Measurements from ENCODE around the gene SLX9.
"Not testable (repeated sequence)": the region's sequence is repeated elsewhere in the genome, so short reads cannot be mapped to it uniquely, and the experiment has no call there.

SLX9 gene

DNA sequence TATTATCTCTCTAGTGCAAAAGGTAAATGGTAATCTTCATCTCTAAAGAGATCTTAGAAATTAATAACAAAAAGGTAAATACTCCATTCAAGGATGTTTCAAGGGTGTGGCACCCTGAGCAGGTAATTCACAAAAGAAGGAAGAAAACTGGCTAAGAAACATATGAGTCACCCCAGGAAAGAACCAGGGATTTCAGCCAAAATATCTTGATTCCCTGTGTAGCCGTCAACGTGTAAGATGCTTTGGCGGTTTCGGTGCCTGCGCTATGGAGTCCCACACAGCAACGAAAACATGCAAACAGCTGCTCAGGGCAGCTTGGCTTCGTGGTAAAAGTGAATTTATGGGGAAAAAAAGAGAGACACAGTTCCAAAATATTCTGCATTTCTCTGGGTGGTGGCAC lies 22.9 kb upstream of the SLX9 start:
- DNase-seq = no peak

DNA sequence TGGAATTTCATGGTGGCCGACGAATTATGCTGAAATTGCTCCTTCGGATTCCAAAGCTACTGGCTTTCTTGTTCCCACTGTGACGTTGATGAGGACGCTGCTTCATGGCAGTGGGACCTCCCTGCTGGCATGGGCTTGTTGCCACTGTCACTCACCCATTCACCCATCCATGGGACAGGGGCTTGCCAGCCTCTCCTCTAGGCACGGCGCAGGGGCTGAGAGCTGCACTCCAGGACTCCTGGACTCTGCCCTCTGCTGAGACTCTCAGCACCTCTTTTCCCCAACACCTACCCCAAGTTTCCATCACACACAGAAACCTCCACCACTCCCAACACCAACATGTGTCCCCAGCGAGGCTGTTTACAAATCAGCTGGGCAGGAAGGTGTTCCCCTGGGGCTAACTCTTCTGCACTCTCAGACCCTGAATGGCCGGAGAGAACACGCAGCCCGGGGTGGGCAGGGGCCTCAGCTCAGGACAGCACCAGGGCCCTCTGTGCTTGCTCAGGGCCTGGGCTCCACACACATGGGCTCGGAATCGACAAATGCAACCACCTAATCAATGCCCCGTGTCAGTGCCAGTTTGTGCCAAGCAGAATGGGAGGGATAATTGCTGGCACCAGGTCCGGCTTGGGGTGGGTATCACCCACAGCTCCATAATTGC lies 22.3 kb upstream of the SLX9 start:
- no peak for DNase-seq

DNA sequence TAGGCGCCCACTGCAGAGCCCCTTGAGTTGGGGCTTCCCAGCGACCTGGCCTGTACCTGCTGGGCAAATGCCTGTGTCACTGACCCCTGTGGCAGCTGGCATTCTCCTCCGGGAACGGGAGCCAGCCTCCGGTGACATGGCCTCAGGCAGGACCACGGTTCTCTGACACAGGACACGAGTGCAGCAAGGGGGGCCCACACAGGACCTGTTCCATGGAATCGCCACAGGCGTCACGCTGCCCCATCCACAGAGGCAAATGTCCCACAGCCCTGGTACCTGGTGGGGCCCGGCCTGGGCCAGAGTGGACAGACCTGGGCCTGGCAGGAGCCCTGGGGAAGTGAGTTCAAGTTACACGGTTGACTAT lies 21.7 kb upstream of the SLX9 start:
- DNase-seq = no peak

DNA sequence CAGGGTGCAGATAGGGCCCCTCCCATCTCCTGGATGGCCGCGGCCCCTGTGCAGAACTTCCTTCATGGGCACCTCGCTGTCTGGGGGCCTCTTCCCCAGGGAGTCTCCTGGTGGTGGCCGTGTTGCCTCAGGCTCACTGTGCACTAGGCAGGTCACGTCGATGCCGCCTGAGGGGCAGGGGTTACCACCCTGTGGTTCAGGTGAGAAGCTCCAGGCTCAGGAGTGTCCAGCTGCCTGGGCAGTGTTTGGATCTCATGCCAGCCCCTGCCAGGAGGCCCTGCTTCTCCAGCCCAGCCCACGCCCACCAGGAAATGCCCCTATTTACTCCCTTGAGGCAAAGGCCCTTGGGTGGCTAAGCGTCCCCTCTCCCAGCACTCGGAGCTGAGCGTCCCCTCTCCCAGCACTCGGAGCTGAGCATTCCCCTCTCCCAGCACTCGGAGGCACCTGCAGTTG lies 21.2 kb upstream of the SLX9 start:
- DNase-seq = peak; percentile 67

DNA sequence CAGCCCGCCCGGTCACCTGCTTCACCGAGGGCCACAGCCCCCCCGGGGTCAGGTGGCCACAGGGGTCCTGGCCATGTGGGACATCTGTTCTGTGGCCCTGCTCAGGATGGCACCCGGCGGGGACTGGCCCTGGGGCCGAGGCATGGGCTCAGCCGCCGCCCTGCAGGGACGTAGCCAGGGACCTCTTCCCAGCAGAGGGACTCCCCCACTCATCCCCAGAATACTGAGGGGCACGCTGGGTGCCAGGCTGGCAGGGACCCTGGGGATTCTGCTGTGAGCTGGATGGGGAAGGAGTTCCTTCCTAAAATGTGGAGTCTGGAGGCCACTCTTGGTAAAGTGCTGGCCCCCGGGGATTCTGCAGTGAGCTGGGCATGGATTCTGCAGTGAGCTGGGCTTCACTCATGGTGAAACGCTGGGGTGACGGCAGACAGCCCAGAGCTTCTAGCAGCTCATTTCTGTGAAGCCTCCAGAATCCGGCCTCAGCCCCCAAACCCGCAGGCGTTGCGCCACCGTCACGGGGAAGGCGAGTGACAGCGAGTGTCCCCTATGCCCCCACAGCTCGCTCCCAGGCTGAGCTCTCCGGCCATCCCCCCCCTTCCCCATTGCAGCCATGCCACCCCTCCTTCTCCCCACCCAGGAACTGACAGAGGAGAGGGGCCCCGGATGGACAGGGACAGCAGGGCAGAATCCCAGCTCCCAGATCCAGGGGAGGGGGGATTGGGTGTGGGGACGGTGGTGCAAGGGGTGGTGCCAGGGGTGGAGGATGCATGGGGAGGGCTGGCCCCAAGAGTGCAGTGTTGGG lies 20.5 kb upstream of the SLX9 start:
- no peak for DNase-seq

DNA sequence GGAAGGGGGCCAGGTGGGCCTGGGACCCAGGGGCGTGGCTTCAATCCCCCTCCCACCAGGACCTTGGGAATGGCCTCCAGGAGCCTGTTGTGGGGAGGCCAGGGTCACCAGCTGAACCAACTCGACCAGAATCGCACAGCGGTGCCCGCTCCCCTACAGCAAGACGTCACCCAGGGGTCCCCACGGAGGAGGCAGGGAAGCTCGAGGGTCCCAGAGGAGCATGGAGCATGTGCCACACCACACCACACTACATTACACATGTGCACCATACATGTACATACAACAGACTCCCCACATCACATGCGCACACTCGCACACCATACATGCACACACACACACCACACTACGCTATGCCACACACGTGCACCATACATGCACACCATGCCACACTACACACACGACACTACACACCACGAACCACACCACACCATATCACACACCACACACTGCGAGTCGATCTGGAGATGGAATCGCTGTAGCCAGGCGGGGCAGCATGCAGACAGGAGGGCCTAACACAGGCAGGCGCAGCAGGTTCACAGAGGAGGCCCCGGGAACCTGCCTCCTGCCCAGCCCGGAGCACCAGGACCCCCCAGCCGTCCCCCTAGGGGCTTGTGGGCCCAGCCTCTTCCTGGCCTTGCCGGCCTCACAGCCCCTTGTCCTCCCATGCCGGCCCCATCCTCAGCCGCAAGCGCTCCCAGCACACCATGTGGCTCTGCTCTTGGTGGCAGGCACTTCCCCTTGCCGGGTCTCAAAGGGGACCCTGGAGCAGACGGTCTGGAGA lies 19.7 kb upstream of the SLX9 start:
- no peak for DNase-seq

DNA sequence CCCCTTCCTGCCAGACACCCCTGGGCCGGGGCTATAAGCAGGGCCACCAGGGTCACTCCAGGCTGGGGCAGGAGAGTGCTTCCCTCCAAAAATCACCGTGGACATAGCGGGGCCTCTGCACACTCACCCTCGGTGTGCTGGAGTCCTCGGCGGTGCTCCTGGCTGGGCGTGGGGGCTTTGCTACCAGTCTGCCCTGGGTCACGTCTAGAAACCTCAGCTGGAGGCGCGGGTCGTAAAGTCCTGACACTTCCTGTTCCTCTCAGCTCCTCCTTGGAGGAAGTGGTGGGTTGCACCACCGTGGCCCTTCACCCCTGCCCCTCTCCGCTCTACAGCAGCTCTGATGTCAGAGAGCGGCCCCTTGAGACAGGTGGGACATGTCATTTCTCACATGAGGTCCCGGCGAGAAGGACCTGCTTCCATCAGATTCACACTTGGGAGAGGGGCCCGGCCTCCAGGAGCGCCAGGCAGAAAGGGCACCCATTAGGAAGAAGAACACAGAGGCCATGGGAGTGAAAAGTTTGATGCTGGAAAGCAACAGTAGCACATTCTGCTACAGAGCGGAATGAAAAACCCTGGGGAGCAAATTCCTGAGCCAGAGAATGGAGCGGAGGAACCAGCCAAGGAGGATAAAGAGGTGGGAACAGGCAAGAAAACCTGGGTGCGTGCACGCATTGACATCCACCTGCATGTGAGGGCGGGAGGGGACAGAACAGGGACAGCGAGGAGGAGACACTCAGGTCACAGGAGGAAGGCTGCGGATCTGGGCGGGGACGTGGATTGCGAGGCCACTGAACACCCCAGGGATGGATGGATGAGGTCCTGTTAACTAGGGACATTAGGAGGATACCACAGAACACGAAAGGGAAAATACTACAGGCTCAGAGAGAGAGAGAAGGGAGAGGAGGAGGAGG lies 18.9 kb upstream of the SLX9 start, which contains the start of gene ITGB2:
TSS of gene ITGB2 (minus strand) at position 206 of the 911 bp plus-strand sequence. CDS start 10,117 bp downstream, outside the sequence.
- no peak for DNase-seq

DNA sequence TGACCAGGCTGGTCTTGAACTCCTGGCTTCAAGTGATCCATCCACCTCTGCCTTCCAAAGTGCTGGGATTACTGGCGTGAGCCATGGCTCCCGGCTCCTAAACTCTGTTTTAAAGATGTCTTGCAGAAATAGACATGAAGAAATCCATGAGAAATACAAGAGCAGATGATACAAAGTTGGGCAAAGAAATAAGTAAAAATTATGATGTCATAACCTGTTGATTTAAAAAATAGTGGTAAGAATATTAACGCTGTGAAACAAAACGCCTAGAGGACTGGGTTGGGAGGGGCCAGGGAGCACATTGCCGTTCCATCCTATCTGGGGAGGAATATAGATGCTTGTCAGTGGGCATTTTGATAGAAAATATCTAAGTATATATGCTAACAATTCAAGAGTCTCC lies 17.9 kb upstream of the SLX9 start:
- no peak for DNase-seq

DNA sequence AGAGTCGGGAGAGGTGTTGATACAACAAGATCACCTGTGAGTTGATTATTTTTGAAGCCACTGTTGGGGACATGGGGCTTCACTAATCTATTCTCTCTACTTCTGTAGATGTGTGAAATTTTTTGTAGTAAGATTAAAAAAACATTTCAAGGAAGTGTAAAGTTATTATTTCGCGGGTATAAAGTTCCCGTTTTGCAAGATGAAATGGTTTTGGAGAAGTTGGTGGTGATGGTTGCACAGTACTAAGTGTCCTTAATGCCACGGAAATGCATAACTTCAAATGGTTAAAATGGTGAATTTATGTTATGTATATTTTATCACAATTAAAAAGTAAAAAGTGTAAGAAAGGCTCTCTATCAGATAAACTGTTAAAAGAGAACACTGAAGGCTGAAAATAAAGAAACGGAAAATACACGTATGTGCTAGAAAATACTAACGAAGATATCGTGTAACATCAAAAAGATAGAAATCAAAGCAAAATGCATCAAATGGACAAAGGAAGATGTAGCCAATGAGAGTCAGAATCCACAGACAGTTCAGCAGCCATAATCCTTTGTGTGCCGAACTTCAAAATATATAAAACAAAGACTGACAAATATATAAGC lies 16.2 kb upstream of the SLX9 start:
- DNase-seq = no peak

DNA sequence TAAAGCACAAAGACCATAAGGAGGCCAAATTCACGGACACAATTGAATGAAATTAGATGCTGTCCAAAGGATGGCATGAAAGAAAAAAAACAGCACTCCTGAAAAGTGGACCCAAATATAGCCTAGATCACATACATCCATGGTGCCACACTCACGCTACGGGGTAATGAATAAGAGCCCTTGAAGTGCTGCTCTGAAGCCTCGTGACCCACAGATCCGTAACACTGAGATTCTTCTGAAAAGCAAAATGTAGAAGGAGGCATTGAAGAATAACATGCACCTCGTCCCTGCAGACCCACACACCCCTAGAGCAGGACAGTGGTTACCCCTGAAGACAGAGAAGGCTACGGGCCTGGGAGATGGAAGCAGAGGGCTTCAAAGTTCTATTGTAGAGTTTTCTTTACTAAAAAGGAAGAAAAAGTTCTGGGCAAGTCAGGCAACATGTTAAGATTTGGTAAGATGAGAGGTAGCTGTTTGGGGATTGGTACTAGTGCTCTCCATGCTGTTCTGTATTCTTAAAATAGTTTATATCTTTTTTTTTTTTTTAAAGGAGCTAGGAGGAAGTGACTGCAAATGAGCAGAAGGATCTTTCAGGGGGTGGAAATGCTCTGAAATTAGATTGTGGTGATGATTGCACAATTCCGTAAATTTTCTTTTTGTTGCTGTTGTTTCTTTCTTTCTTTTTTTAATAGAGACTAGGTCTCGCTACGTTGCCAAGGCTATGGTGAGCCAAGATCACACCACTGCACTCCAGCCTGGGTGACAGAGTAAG lies 15.0 kb upstream of the SLX9 start:
- no peak for DNase-seq

DNA sequence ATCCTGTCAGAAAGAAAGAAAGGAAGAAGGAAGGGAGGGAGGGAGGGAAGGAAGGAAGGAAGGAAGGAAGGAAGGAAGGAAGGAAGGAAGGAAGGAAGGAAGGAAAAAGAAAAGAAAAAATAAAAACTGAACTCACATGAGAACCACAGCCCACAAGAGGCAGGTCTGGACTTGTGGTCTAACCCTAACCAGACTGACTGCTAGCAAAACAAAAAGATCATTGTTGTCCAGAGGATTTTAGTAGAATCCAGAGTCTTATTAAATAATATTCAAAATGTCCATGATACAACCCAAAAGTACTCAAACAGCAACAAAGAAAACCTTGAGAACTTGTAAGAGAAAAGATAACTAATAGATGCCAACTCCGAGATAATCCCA lies 14.5 kb upstream of the SLX9 start:
- DNase-seq = no peak

DNA sequence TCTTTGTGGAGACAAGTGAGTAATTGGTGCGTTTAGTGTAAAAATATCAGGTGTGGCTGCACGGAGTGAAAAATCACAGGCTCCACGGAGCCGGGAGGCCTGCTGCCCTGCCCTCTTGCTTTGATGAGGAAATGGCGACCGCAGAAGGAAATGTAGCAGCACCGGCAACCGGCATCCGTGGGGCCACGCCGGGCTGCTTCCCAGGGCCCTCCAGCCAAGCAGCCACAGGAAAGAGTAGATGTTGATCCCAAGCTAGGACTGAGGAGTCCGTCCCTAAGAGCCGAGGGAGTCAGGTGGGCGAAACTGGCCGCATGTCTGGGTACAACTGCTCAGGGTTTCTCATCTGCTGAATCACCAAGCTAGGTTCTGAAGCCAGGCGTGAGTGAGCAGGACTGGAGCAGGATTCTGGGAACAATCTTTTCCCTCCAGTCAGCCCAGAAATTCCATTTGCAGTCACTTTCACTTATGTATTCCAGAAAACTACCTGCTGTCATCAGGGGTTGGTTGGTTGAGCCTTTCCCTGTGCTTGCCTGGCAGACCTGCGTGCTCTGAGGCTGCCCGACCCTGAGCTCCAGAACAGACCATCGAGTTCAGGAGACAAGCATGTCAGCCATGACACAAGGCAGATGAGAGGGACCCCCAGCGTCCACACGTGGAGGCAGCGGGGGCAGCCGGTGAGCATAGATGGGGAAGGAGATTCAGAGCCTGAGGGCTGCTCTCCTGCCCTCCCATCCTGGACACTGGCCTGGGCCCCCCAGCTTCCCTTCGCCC lies 13.3 kb upstream of the SLX9 start:
- DNase-seq = no peak

DNA sequence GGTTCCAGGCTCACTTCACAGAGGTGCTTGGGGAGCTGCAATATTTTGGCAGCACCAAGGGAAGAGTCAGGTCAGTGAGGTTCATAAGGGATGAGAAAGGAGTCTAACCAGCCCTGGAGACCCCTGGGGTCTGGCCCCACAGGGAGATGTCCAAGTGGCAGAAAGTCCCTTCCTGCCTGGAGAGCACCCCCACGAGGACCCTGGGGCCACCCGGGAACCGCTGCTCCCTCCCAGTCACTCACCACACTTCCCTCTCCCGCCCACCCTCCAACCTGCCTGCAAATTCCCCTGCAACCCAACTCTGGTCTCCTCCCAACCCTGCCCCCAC lies 12.6 kb upstream of the SLX9 start:
- DNase-seq = no peak

DNA sequence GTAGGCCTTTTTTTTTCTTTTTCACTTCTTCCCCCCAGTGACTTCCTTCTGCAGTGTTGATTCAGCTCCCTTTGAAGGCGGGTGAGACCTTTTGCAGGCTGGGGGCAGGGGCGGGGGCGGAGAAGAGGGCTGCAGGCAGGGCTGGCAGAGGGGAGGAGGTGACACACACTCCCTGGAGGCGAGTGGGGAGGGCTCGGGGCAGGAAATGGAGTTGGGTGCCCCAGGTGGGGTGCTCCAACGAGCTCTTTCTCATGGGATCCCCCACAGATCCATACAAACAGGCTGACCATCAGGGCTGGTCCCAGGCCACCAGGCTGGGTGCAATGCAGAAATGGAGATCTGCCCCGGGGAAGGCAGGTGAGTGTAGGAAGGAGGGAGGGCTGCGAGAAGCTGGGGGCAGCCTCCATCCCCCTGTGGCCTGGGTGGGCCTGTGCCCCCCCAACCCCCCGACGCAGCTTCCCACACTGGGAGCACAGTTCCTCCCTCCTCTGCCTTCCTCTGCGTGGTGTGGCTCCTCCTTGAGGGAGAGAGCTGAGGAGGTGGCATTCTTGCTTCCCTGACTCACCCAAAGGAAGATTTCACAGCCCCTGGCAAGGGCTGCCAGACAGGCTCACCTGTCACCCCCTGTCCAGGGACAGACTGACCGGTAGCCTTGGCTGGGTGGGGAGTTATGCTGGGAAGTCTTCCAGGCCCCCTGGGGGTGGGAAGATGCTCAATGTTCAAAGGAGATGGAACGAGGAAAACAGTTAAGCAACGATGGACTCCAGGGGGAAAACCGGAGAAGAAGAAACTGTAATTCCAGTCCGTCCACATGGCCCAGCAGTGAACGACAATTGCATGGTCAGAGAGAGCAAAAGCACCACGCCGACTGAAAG lies 12.0 kb upstream of the SLX9 start:
- no peak for DNase-seq

DNA sequence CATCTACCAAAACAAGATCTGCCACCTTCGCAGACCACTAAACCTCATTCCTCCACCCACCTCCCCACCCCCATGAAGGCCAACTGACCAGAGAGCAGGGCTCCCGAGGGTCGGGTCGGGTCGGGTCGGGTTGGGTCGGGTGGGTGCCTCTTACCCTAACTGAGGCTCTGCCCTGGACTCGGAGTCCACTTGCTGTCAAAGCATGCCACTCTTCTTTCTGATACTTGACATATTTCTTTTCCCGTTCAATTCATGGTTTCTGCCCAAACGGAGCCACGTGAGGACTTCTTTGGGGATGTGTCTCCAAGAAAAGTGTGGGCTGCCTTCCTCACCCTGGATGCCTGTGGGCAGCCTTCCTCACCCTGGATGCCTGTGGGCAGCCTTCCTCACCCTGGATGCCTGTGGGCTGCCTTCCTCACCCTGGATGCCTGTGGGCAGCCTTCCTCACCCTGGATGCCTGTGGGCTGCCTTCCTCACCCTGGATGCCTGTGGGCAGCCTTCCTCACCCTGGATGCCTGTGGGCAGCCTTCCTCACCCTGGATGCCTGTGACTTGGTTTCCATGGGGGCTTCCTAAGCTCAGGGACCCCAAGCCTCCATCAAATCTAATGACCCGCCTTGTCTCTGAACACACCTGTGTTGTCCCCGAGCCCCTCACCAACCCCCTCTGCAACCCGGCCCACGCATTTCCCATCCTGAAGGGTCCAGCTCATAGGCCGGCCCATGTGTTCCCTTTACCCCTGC lies 11.2 kb upstream of the SLX9 start:
- not testable (repeated sequence) for DNase-seq

DNA sequence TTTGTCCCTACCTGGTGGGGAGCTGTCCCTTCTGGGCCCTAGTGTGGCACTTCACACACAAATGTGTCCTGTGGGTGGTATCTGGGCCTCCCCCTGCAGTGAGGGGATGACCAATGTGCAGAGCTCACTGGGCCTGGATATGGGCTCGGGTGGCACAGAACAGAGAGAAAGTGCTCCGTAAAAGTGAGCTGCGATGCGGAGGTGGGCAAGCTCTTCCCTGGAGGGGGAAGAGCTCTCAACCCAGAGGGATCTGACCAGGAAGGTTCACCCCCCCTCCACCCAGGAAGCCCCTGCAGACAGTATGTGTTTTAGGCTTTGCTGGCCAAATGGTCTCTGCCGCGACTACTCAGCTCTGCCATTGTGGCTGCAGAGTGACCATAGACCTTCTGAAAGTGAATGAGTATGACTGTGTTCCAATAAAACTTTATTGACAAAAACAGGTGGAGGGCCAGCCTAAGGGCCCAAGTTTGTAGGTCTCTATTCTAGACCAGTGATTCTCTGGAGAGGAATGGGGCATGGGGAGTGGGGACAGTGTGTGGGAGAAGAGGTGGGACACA lies 10.5 kb upstream of the SLX9 start:
- no peak for DNase-seq

DNA sequence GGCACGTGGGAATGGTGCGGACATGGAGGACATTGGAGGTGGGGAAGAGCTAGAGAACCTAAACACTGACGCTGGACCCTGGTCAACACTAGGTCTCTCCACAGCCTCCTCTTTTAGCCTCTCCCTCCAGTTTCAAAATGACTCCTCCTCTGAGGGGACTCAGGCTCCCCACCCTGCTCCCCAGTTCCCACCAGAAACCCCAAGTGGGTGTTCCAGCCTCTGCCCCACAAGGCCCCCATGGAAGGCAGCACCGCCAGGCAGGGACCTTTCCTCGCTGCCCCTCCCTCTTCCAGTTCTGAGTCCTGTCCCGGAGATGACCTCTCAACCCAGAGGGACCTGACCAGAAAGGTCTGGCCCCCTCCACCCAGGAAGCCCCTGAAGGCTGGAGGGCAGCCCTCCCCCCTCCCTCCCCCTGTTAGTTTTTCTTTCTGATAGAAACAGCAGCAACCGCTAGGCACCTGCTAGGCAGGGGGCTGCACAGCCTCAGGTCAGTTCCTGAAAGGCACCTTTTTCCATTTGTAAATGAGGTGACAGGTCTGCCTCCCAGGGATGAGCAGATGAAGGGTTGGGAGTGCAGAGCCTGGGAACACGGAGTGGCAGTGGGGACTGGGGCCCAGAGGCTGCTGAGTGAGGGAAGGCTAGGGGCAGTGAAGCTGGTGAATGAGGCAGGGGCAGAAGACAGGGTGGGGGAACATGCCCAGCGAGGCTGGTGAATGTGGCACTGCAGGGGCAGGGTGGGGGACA lies 9.9 kb upstream of the SLX9 start:
- no peak for DNase-seq

DNA sequence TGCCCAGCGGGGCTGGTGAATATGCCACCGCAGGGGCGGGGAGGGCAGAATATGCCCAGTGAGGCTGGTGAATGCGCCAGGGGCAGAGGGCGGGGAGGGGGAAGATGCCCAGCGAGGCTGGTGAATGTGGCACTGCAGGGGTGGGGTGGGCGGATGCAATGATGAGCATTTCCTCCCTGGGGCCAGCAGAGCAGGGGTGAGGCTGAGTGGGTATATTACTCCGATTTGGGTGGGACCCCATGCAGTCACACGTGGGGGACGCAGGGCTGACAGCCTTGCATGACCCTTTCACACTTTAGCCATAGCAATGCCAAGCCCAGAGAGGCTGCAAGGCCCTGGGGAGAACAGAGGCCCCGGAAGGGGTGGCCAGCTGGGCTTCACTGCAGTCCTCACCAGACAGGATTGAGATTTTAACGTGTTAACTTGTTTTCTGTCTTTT lies 9.3 kb upstream of the SLX9 start:
- no peak for DNase-seq
